Fibroblast of lung (primary cell): Measurements from ENCODE around the gene BAIAP2. TPM values are rescaled to one million over a fixed set of nuclear protein-coding genes. Genes with fewer than 3 reads are reported as not detected.

ENCODE experiments used
- DNase-seq, 2 donors: peaks; one replicate each; pipeline versions ENCODE4 v3.0.0 to v3.0.0-alpha.2; 2010; ENCODE audit warnings: low read depth in 2 of 2
- H2AFZ ChIP-seq: 2 replicates; pipeline ENCODE4 v1.5.1; 2012; ENCODE audit warnings: low read length, control low read depth, inconsistent platforms
- H3K27ac ChIP-seq: 2 replicates; pipeline ENCODE4 v1.5.1; 2011; ENCODE audit warnings: low read length, control low read depth; ENCODE audit not compliant: insufficient read depth
- H3K27me3 ChIP-seq: 2 replicates; pipeline ENCODE4 v1.5.1; 2011; ENCODE audit warnings: mild to moderate bottlenecking, low read length; ENCODE audit not compliant: control insufficient read depth, insufficient read depth
- H3K36me3 ChIP-seq: 2 replicates; pipeline ENCODE4 v1.5.1; 2011; ENCODE audit warnings: low read length; ENCODE audit not compliant: control insufficient read depth, insufficient read depth
- H3K4me1 ChIP-seq: 2 replicates; pipeline ENCODE4 v1.5.1; 2011; ENCODE audit warnings: low read length; ENCODE audit not compliant: control insufficient read depth, insufficient read depth; ENCODE audit errors: extremely low read depth
- H3K4me2 ChIP-seq: 2 replicates; pipeline ENCODE4 v1.5.1; 2011; ENCODE audit warnings: low read length, control low read depth; ENCODE audit not compliant: insufficient read depth; ENCODE audit errors: extremely low read depth
- H3K4me3 ChIP-seq, 4 experiments: fragments of 200-600 bp in 1 of 4; sonication (generic) in 1 of 4; replicated peaks in 1 of 4; 2 replicates each; pipeline ENCODE4 v1.5.1; 2011 to 2016; ENCODE audit warnings: low read length in 4 of 4, low read depth in 3 of 4, mild to moderate bottlenecking in 3 of 4, control low read depth in 2 of 4, inconsistent platforms in 1 of 4, mixed read lengths in 1 of 4; ENCODE audit not compliant: insufficient read depth in 1 of 4; ENCODE audit errors: control extremely low read depth in 1 of 4
- H3K79me2 ChIP-seq: 2 replicates; pipeline ENCODE4 v1.5.1; 2012; ENCODE audit warnings: mild to moderate bottlenecking, low read length, inconsistent platforms; ENCODE audit not compliant: control insufficient read depth, insufficient read depth
- H3K9ac ChIP-seq: 2 replicates; pipeline ENCODE4 v1.5.1; 2011; ENCODE audit warnings: mild to moderate bottlenecking, low read length, control low read depth; ENCODE audit not compliant: insufficient read depth
- H3K9me3 ChIP-seq: 2 replicates; pipeline ENCODE4 v1.5.1; 2012; ENCODE audit warnings: low read depth, low read length; ENCODE audit not compliant: control insufficient read depth, insufficient read depth
- H4K20me1 ChIP-seq: 2 replicates; pipeline ENCODE4 v1.5.1; 2011; ENCODE audit warnings: low read length; ENCODE audit not compliant: control insufficient read depth, insufficient read depth; ENCODE audit errors: extremely low read depth
- CTCF ChIP-seq, 2 donors: IDR thresholded peaks in 1 of 2; conservative IDR thresholded peaks in 1 of 2; 1 replicate in 1 of 2; 2 replicates in 1 of 2; pipeline ENCODE4 v1.5.1; 2011 to 2012; ENCODE audit warnings: low read length in 2 of 2, control low read depth in 1 of 2, inconsistent platforms in 1 of 2, low read depth in 1 of 2, mild to moderate bottlenecking in 1 of 2
- EZH2 ChIP-seq: IDR thresholded peaks from 2 replicates; pipeline ENCODE4 v1.5.1; 2012; ENCODE audit warnings: low read length, control low read depth, mild to moderate bottlenecking; ENCODE audit errors: missing control alignments
- polyA plus RNA-seq, 2 donors: library from polyadenylated mRNA; depleted of rRNA in 1 of 2; stranded (reverse) in 1 of 2; unstranded in 1 of 2; fragments of >200 nt; gene quantifications; 2 replicates each; pipeline ENCODE4 v1.2.1, GENCODE V29; 2011 to 2012; ENCODE audit warnings: missing spikeins in 1 of 2
- total RNA-seq: library from RNA; depleted of rRNA; stranded (reverse); fragments of >200 nt; gene quantifications from 2 replicates; pipeline ENCODE4 v1.2.1, GENCODE V29; 2014

The BAIAP2 gene
- total and polyA plus RNA-seq, 2 donors (not counting 1 experiment from before 2014, with no cell fraction given), result 6.0 to 13.4 TPM

GRCh38 chr17:81050645-81051625 lies 16.0 kb downstream of the BAIAP2 start:
- H3K4me3 ChIP-seq, result no peak overlapping the region
- TF ChIP-seq CTCF (conservative IDR thresholded peaks at IDR 0.05 in 1 of 2, IDR thresholded peaks at IDR 0.05 in 1 of 2; ENCODE audit: low read depth in 1 of 2, low read length in 2 of 2), result no peak
- no peak for TF ChIP-seq EZH2
- H3K36me3 ChIP-seq, result no peaks in the 10 kb centered on the region
- H3K4me1 ChIP-seq, result no peaks in the 10 kb centered on the region
- H3K79me2 ChIP-seq, result no peaks in the 10 kb centered on the region
- no peaks in the 10 kb centered on the region for H3K9me3 ChIP-seq
- no peak for DNase-seq
- H2AFZ ChIP-seq, result no peak overlapping the region
- no peaks in the 10 kb centered on the region for H3K27me3 ChIP-seq
- H3K9ac ChIP-seq, result no peak overlapping the region
- H3K4me2 ChIP-seq, result no peak overlapping the region
- H3K27ac ChIP-seq, result no peak overlapping the region
- H4K20me1 ChIP-seq, result no peaks in the 10 kb centered on the region

- peak in 1 of 2 donors; percentile 50 for DNase-seq
- H3K79me2 ChIP-seq, result no peaks in the 10 kb centered on the region
- no peaks in the 10 kb centered on the region for H3K36me3 ChIP-seq
- no peaks in the 10 kb centered on the region for H3K9me3 ChIP-seq
- peak overlapping the region; percentile 7 for H3K9ac ChIP-seq
- H3K27me3 ChIP-seq, result no peaks in the 10 kb centered on the region
- no peaks in the 10 kb centered on the region for H4K20me1 ChIP-seq
- H3K4me2 ChIP-seq, result no peak overlapping the region
- H2AFZ ChIP-seq, result no peak overlapping the region
- TF ChIP-seq CTCF (conservative IDR thresholded peaks at IDR 0.05 in 1 of 2, IDR thresholded peaks at IDR 0.05 in 1 of 2; ENCODE audit: low read depth in 1 of 2, low read length in 2 of 2), result no peak
- no peak for TF ChIP-seq EZH2
- no peaks in the 10 kb centered on the region for H3K4me1 ChIP-seq
- no peak overlapping the region for H3K27ac ChIP-seq
- no peak overlapping the region for H3K4me3 ChIP-seq
Measured at GRCh38 chr17:81052199-81052997, 17.4 kb downstream of the BAIAP2 start.
